Skeletal muscle tissue (tissue), 4 donors: ENCODE data around the gene MAMDC2. TPM values are rescaled to one million over a fixed set of nuclear protein-coding genes. Genes with fewer than 3 reads are reported as not detected.

ENCODE experiments used
- H3K27ac ChIP-seq: one replicate; pipeline ENCODE4 v1.7.0; 2013; ENCODE audit warnings: mild to moderate bottlenecking, low read depth, low read length, inconsistent platforms
- H3K27me3 ChIP-seq, 3 donors: one replicate each; pipeline ENCODE4 v1.7.0; 2013; ENCODE audit warnings: low read length in 3 of 3; ENCODE audit not compliant: control insufficient read depth in 3 of 3, insufficient read depth in 3 of 3
- H3K36me3 ChIP-seq, 3 donors: one replicate each; pipeline ENCODE4 v1.7.0; 2013; ENCODE audit warnings: low read length in 3 of 3; ENCODE audit not compliant: control insufficient read depth in 3 of 3, insufficient read depth in 3 of 3
- H3K4me1 ChIP-seq, 3 donors: one replicate each; pipeline ENCODE4 v1.7.0; 2013; ENCODE audit warnings: low read length in 3 of 3, mild to moderate bottlenecking in 3 of 3; ENCODE audit not compliant: control insufficient read depth in 3 of 3, insufficient read depth in 3 of 3
- H3K4me3 ChIP-seq, 3 donors: one replicate each; pipeline ENCODE4 v1.7.0; 2013; ENCODE audit warnings: low read length in 3 of 3
- H3K9ac ChIP-seq, 3 donors: one replicate each; pipeline ENCODE4 v1.7.0; 2013; ENCODE audit warnings: low read length in 3 of 3, mild to moderate bottlenecking in 3 of 3, moderate library complexity in 2 of 3, low read depth in 1 of 3
- H3K9me3 ChIP-seq, 3 donors: one replicate each; pipeline ENCODE4 v1.7.0; 2013; ENCODE audit warnings: low read length in 3 of 3; ENCODE audit not compliant: control insufficient read depth in 3 of 3
- total RNA-seq: library from RNA; depleted of rRNA; stranded (reverse); fragments of >200 nt; gene quantifications from one replicate; pipeline ENCODE4 v1.2.3, GENCODE V29; 2014
- donor health status: Osteomylitis.

MAMDC2 gene, protein sequence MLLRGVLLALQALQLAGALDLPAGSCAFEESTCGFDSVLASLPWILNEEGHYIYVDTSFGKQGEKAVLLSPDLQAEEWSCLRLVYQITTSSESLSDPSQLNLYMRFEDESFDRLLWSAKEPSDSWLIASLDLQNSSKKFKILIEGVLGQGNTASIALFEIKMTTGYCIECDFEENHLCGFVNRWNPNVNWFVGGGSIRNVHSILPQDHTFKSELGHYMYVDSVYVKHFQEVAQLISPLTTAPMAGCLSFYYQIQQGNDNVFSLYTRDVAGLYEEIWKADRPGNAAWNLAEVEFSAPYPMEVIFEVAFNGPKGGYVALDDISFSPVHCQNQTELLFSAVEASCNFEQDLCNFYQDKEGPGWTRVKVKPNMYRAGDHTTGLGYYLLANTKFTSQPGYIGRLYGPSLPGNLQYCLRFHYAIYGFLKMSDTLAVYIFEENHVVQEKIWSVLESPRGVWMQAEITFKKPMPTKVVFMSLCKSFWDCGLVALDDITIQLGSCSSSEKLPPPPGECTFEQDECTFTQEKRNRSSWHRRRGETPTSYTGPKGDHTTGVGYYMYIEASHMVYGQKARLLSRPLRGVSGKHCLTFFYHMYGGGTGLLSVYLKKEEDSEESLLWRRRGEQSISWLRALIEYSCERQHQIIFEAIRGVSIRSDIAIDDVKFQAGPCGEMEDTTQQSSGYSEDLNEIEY
- total RNA-seq, result 11.0 TPM

DNA sequence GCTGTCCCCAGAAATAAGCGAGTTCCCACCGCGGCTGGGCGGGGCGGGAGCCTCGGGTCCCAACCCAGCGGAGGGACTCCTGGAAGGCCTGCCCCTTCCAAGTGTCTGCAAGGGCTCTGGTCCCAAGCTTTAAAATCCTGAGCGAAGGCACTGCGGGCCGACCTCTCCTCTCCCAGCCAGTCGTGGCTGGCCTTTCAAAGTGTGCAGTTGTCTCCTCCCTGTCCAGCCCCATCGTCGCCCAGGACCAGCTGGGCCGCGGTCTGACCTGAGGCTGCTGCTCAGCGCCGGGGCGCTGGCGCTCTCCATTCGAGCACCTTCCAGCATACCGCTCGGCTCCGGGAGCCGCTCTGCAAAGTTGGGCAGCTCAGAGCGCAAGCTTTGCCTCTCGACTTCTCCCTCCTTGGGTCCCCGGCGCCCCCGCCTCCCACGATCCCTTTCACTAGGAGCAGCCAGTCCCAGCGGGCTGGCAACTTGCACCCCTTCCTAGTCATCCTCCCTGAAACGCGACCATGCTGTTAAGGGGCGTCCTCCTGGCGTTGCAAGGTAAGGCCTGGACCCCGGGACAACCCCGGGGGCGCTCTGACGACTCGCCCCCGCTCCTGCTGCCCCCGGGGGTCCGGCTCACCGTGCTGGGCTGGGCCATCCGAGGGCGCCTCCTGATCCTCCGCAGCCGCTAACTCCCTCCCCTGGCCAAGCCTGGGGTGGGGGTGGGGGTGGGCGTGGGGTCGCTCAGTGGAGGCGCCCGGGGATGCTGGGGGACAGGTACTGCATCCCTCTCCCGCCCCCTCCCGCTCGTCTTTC lies at the start of gene MAMDC2:
Gene MAMDC2 (plus strand): TSS at position 160 of the 801 bp plus-strand sequence. CDS start 350 bp downstream, at position 510.
- Histone ChIP-seq H3K9me3 (no peaks in the 10 kb centered on the region), H3K36me3 (peaks cover 0 to 2% (median 0%) of the 10 kb centered on the region in 3 donors), H3K4me3 (peak within 1 kb of the TSS; percentile 73 to 77 (median 77)), H3K9ac (peak within 1 kb of the TSS; percentile 62 to 79 (median 69)), H3K27ac (no peak within 1 kb of the TSS), H3K27me3 (peaks cover 0 to 11% (median 0%) of the 10 kb centered on the region in 3 donors), H3K4me1 (peaks cover 15 to 33% (median 18%) of the 10 kb centered on the region in 3 donors)

DNA sequence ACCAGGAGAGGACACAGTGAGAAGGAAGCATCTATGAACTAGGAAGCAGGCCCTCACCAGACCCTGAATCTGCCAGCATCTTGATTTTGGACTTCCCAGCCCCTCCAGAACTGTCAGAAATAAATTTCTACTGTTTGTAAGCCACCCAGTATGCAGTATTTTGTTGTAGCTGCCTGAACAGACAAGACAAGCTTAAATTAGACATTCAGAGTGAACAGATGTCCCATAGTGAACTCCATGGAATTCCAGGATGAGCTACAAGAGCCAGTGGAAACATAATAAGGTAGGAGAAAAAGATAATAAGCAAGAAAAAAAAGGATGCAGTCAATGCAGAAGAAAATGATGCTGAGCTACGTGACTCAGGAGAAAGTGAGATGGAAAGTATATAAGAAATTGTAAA lies 47.8 kb upstream of the MAMDC2 start:
- no peaks in the 10 kb centered on the region for H3K4me1 ChIP-seq
- no peak overlapping the region for H3K27ac ChIP-seq
- H3K36me3 ChIP-seq, result no peaks in the 10 kb centered on the region
- H3K27me3 ChIP-seq, result no peaks in the 10 kb centered on the region
- no peak overlapping the region for H3K9ac ChIP-seq
- H3K4me3 ChIP-seq, result no peak overlapping the region
- no peaks in the 10 kb centered on the region for H3K9me3 ChIP-seq

DNA sequence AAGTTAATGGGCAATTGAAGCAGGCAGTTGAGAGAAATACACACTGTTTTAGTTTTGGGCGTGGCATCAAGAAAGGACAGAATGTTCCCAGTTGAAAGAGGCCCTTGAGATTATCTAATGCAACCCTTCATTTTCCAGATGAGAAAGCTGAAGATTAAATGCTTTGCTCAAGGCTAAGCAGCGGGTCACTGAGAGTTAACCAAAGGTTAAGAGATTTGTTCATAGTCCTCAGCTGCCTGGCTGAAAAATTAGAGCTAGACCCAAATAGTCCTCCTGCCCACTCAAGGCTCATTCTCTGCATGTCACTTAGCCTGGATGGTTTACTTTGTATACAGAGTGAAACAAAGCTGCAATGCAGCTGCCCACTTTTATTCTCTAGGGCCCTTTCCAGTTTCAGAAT lies 46.7 kb upstream of the MAMDC2 start:
- no peaks in the 10 kb centered on the region for H3K9me3 ChIP-seq
- peak overlapping the region in 1 of 3 donors; percentile 5 for H3K4me3 ChIP-seq
- no peaks in the 10 kb centered on the region for H3K27me3 ChIP-seq
- no peaks in the 10 kb centered on the region for H3K36me3 ChIP-seq
- H3K4me1 ChIP-seq, result no peaks in the 10 kb centered on the region
- no peak overlapping the region for H3K27ac ChIP-seq
- no peak overlapping the region for H3K9ac ChIP-seq

DNA sequence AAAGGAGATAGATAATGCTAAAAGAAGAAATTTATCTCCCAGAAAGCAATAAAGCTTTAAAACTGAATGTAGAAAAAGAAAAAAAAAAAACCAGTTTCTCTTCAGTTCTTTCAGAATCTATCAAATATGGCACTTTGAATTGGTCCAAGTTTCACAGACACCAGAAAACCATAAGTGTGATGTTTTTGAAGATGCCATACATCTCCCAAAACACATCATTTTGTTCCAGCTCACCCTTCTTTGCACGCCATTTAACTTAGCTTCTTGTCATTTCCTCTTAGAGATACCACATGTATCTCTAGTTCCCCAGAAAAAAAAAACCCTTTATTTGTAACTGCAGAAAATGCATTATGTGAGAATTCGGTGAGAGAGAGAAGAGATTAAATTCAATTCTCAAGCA lies 46.1 kb upstream of the MAMDC2 start:
- Histone ChIP-seq H3K27me3 (no peaks in the 10 kb centered on the region), H3K9ac (no peak overlapping the region), H3K36me3 (no peaks in the 10 kb centered on the region)

DNA sequence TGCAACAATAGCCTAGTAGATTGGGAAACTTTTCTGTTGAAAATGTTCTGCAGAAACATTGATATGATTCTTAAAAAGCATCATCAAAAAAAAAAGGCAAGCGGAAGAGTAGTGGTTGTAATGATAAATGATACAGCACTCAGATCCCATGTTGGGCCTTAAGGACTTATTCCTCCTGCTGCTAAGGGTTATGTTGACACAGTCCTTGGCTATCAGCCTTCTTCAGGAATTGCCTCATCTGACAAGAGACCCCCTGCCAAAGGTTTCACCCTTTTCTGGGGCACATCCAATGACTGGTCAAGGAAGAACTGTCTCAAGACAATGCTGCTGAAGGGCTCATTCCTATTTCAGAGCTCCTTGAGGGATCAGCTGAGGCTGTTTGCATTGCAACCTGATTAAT lies 44.3 kb upstream of the MAMDC2 start:
- Histone ChIP-seq H3K36me3 (no peaks in the 10 kb centered on the region), H3K4me1 (no peaks in the 10 kb centered on the region), H3K27me3 (no peaks in the 10 kb centered on the region), H3K4me3 (no peak overlapping the region), H3K9ac (no peak overlapping the region), H3K27ac (no peak overlapping the region), H3K9me3 (no peaks in the 10 kb centered on the region)

More for the DNA sequence above, 46.1 kb upstream of the MAMDC2 start:
- no peak overlapping the region for H3K27ac ChIP-seq
- H3K9me3 ChIP-seq, result no peaks in the 10 kb centered on the region
- H3K4me1 ChIP-seq, result no peaks in the 10 kb centered on the region
- peak overlapping the region in 1 of 3 donors; percentile 5 for H3K4me3 ChIP-seq

DNA sequence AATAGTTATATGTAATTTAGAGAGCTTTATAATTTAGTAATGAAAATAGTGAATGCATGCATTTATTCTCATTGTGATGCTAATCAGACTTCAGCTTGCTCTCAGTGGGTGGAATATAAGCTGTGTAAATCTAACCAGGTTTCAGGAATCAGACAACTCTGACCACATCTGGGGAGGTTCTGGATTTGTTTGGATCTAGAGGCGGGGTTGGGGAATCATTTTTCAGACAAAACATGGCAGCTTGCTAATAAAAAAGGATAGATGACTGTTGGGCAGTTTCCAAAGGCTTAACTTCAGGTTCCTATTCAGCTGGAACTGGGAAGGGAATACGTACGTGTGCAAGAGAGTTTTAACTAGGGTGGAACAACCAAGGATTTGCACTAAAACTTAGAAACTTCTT lies 43.2 kb upstream of the MAMDC2 start:
- no peak overlapping the region for H3K9ac ChIP-seq
- no peaks in the 10 kb centered on the region for H3K27me3 ChIP-seq
- H3K4me3 ChIP-seq, result no peak overlapping the region
- no peak overlapping the region for H3K27ac ChIP-seq
- H3K9me3 ChIP-seq, result no peaks in the 10 kb centered on the region
- H3K4me1 ChIP-seq, result no peaks in the 10 kb centered on the region
- H3K36me3 ChIP-seq, result no peaks in the 10 kb centered on the region

DNA sequence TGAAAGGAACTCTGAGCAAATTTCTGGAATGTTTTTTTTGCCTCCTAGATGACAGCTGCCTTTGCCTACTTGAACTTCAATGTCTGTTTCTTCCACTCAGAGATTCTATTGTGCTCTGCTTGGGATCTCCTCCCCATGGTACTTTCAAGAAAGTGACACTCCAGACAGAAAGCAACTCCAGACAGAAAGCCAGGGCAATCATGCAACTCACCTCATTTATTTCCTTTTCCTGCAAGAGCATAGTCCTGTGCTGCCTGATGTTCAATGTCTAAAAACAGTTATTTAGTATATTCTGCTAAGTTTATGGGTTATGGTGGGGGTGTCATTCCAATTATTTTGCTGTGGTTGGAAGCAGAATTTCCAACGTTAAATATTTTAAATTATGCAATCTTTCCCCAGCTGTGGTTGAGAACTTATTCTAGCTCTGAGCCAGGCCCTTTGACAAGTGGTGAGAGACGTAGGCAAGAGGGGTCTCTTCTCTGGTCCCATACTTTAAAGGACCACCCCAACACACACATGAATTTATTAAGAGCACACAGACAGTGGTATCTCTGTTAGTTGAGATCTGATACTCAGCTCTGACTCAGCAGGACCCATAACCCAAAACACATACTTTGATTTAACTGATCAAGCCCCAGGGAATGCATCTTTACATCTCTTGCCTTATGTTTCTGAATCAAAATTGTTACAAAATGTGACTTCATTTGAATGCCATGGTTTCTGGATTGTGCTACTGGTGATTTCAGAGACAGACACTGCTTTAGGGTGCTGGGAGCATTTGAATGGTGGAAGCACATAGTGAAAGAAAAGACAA lies 39.5 kb upstream of the MAMDC2 start:
- Histone ChIP-seq H3K9me3 (no peaks in the 10 kb centered on the region), H3K9ac (no peak overlapping the region), H3K27ac (no peak overlapping the region), H3K36me3 (no peaks in the 10 kb centered on the region), H3K4me1 (no peaks in the 10 kb centered on the region), H3K27me3 (no peaks in the 10 kb centered on the region), H3K4me3 (no peak overlapping the region)

DNA sequence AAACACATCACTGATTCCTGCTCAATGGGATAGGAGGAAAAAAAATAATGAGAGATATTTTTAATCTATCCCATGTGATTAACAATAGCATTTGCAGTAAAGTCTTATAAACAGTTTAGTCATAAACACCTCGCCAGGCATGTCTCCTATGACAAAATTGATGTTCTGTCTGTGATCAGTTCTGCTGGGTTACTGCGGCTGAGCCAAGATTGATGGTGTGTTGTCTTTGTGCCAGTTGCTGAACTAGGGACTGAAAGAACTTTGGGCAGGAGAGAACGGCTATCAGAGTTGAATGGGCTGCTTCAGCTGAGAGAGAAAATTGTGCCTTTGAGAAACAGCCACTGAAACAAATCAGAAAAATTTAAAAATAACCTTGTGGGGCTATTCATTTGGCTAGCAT lies 37.3 kb upstream of the MAMDC2 start:
- Histone ChIP-seq H3K4me3 (no peak overlapping the region), H3K27ac (no peak overlapping the region), H3K27me3 (no peaks in the 10 kb centered on the region), H3K4me1 (no peaks in the 10 kb centered on the region), H3K36me3 (no peaks in the 10 kb centered on the region), H3K9me3 (no peaks in the 10 kb centered on the region), H3K9ac (no peak overlapping the region)

DNA sequence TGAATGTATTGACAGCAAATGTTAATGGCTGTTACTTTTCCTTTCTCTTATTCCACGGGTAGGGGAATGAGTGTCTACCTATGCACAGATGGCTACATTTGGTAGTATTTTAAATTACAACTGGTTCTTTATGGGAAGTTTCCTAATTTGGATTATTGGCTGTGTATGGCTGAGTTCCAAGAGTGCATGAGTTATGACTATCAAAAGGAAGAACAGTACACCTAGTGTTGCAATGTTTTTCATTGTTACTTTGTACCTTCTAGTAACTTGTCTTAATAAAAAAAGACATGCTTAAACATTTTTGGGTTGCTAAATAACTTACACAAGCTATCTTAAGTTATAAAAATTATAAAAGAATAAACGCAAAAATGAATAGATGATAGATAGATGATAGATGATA lies 35.8 kb upstream of the MAMDC2 start:
- H3K27ac ChIP-seq, result no peak overlapping the region

More for the DNA sequence above, 35.8 kb upstream of the MAMDC2 start:
- Histone ChIP-seq H3K36me3 (no peaks in the 10 kb centered on the region), H3K9me3 (no peaks in the 10 kb centered on the region), H3K27me3 (no peaks in the 10 kb centered on the region), H3K4me1 (no peaks in the 10 kb centered on the region), H3K4me3 (no peak overlapping the region), H3K9ac (no peak overlapping the region)
